T-helper 1 cell treated with Interleukin-12 subunit alpha and Interleukin-12 subunit beta and Interleukin-4 antibody, amounts not matched to agents 30 μg/mL and 1 μg/mL, for 36 hours (primary cell): ENCODE results near the gene AKNA.

Experiments used
- H3K27ac Mint-ChIP-seq: one replicate; pipeline ENCODE4 v1.8.0; 2021; ENCODE audit warnings: mild to moderate bottlenecking, mixed read lengths
- H3K27me3 Mint-ChIP-seq: one replicate; pipeline ENCODE4 v1.8.0; 2021; ENCODE audit warnings: low read depth, mixed read lengths
- H3K36me3 Mint-ChIP-seq: one replicate; pipeline ENCODE4 v1.8.0; 2021; ENCODE audit warnings: low read depth, mixed read lengths
- H3K4me1 Mint-ChIP-seq: one replicate; pipeline ENCODE4 v1.8.0; 2021; ENCODE audit warnings: low read depth, mixed read lengths
- H3K4me3 Mint-ChIP-seq: one replicate; pipeline ENCODE4 v1.8.0; 2021; ENCODE audit warnings: mild to moderate bottlenecking, moderate library complexity, mixed read lengths
- H3K9me3 Mint-ChIP-seq: one replicate; pipeline ENCODE4 v1.8.0; 2021; ENCODE audit warnings: mixed read lengths

AKNA gene

DNA sequence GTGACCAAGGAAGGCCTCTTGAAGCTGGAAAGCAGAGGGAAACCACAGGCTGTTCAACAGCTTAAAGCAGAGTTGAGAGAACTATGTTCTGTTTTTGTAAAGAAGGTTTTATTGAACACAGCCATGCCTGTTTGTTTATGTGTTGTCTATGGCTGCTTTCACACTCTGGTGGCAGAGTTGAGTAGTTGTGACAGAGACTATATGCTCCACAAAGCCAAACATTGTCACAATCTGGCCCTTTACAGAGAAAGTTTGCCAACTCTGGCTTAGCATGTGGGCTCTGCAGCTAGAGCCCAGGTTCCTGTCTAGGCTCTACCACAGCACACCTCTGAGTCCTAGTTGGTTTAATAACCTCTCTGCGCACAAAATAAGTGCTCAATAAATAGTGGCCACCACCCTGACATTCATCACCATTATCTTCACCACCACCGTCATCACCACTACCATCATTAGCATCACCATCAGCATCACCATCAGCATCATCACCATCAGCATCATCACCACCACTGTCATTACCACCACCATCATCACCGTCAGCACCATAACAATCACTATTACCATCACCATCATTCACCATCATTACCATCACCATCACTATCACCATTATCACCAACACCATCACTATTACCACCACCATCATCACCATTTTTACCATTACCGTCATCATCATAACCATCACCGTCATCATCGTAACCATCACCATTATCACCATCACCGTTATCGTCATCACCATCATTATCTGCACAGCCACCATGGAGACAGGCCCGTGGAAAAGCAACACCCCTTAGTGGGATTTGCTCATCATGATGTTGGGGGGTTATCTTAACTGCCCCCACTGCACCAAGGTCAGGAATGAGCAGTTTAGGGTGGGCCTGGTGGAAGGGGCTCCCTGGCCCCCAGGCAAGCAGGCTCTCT, 18.3 kb downstream of the AKNA start:
- H3K9me3 Mint-ChIP-seq: no peaks in the 10 kb centered on the region
- H3K4me1 Mint-ChIP-seq: peaks cover 72% of the 10 kb centered on the region
- peak overlapping the region; percentile 75 for H3K27ac Mint-ChIP-seq
- H3K4me3 Mint-ChIP-seq: peak overlapping the region; percentile 35
- no peaks in the 10 kb centered on the region for H3K27me3 Mint-ChIP-seq
- H3K36me3 Mint-ChIP-seq: peaks cover 75% of the 10 kb centered on the region

GRCh38 chr9:114367772-114368569, 19.8 kb downstream of the AKNA start:
- peak overlapping the region; percentile 91 for H3K27ac Mint-ChIP-seq
- peaks cover 74% of the 10 kb centered on the region for H3K4me1 Mint-ChIP-seq
- H3K27me3 Mint-ChIP-seq: no peaks in the 10 kb centered on the region
- peak overlapping the region; percentile 52 for H3K4me3 Mint-ChIP-seq
- peaks cover 77% of the 10 kb centered on the region for H3K36me3 Mint-ChIP-seq
- H3K9me3 Mint-ChIP-seq: no peaks in the 10 kb centered on the region

- peak overlapping the region; percentile 74 for H3K4me3 Mint-ChIP-seq
- no peaks in the 10 kb centered on the region for H3K27me3 Mint-ChIP-seq
- peak overlapping the region; percentile 91 for H3K27ac Mint-ChIP-seq
- H3K4me1 Mint-ChIP-seq: peaks cover 71% of the 10 kb centered on the region
- H3K9me3 Mint-ChIP-seq: no peaks in the 10 kb centered on the region
- H3K36me3 Mint-ChIP-seq: peaks cover 74% of the 10 kb centered on the region
Measured at GRCh38 chr9:114367366-114367765, 20.4 kb downstream of the AKNA start.

DNA sequence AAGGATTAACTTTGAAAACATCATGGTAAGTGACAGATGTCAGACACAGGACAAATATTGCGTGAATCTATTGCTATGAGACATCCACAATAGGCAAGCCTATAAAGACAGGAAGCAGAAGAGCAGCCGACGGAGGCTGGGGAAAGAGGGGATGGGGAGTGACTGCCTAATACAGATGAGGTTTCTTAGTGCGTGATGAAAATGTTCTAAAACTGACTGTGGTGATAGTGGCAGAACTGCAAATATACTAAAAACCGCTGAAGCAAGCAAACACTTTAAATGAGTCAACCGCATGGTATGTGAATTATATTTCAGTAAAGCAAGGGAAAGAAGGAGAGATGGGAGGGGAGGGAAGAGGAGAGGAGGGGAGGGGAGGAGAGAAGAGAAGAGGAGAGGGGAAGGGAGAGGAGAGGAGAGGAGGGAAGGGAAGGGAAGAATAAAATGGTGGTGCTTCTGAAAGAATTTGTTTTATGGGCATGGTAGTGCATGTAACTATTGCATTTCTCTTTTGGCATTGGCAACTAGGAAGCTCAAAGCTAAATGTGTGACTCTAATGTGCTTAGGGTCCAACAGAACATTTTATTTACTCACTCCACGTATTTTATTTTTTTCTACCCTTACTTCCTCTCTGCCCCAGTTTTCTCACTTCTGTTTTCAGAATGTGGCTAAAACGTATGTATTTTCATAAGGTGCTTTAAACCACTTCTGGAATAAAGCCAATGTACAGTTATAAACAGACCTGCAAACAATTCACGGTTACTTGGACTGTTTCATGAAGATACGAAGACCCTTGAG, 21.3 kb downstream of the AKNA start:
- no peaks in the 10 kb centered on the region for H3K9me3 Mint-ChIP-seq
- H3K36me3 Mint-ChIP-seq: peaks cover 71% of the 10 kb centered on the region
- H3K27ac Mint-ChIP-seq: peak overlapping the region; percentile 91
- H3K4me1 Mint-ChIP-seq: peaks cover 64% of the 10 kb centered on the region
- peak overlapping the region; percentile 74 for H3K4me3 Mint-ChIP-seq
- H3K27me3 Mint-ChIP-seq: no peaks in the 10 kb centered on the region

- H3K4me3 Mint-ChIP-seq: no peak overlapping the region
- peaks cover 68% of the 10 kb centered on the region for H3K4me1 Mint-ChIP-seq
- no peaks in the 10 kb centered on the region for H3K9me3 Mint-ChIP-seq
- no peaks in the 10 kb centered on the region for H3K27me3 Mint-ChIP-seq
- no peak overlapping the region for H3K27ac Mint-ChIP-seq
- H3K36me3 Mint-ChIP-seq: peaks cover 78% of the 10 kb centered on the region
Measured at GRCh38 chr9:114365194-114365593, 22.6 kb downstream of the AKNA start.

DNA sequence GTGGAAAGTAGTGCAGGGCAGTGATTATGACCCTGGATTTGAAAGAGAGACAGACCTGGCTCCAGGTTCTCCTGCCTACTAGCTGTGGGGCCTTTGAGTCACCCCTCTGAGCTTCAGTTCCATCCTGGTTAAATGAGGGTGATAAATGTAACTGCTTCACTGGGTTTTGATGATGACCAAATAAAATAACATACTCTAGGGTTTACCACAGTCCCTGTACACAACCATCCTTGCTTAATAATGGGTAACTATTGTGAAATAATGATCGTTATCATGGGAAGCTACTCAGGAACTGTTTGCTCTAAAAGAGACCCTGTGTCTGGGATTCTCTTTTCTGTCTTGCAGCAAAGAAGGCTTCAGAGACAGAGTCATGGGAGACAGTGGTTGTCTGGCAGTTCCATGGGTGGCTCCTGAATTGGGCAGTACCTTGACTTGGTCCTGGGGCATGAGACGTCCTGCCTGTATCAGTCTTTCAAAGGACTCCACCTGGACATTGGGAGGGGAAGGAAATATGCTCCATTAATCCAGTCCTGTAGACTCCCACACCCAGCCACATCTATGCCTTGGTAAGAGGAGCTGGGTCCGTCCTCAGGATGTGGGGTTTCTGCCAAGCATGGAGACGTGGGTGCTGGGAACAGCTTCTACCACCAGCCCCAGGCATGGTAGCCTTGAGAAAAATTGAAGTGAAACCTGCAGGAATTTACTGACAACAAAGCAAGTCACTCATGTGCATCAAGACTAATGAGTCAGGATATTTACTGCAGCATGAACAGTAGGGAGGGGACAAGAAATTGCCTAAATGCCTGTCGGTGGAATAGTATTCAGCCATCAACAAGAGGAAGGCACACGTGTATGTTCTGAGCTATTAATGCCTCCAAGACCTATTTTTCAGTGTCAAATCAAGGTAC, 23.4 kb downstream of the AKNA start:
- Mint-ChIP-seq H3K27ac (peak overlapping the region; percentile 84), H3K9me3 (no peaks in the 10 kb centered on the region), H3K4me3 (peak overlapping the region; percentile 46), H3K27me3 (no peaks in the 10 kb centered on the region), H3K4me1 (peaks cover 68% of the 10 kb centered on the region), H3K36me3 (peaks cover 78% of the 10 kb centered on the region)

DNA sequence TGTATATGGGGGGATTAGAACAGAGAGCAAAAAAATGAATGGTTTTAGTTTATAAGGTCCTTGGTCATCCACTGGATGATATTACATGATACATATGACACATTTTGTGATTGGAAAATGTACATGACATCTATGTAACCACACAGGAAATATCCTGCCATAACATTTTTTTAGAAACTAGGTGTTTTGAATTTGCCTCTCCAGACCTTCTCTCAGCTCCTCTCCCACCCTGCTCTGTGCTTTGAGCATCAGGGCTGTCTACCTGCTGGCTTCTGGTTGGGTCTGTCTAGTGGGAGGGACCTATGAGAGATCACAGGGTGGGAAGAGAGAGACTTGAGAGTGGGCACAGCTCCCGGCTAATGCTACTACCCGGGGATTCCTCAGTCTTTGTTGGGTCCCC, 24.4 kb downstream of the AKNA start:
- peaks cover 64% of the 10 kb centered on the region for H3K4me1 Mint-ChIP-seq

DNA sequence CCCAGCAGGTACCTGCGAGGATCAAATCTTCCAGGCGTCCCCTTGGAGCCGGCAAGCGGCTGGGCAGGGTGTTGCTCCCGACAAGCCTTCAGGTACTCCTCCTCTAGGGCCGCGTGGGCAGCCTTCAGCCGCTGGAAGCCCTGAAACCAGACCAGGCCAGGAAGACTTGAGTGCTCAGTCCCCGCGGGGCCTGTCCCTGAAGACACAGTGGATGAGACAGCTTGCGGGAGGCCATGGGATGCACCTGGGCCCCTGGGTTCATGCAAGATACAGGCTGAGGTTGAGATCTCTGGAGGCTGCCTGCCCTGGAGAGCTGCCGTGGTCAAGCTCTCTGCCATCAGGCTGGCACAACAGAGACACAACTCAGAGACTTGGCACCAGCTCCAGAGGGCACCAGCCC, 25.4 kb downstream of the AKNA start:
- peaks cover 69% of the 10 kb centered on the region for H3K36me3 Mint-ChIP-seq
- H3K4me3 Mint-ChIP-seq: no peak overlapping the region
- H3K9me3 Mint-ChIP-seq: no peaks in the 10 kb centered on the region
- H3K4me1 Mint-ChIP-seq: peaks cover 63% of the 10 kb centered on the region
- H3K27me3 Mint-ChIP-seq: no peaks in the 10 kb centered on the region
- no peak overlapping the region for H3K27ac Mint-ChIP-seq

More for the DNA sequence above, 24.4 kb downstream of the AKNA start:
- Mint-ChIP-seq H3K27ac (peak overlapping the region; percentile 84), H3K36me3 (peaks cover 73% of the 10 kb centered on the region), H3K27me3 (no peaks in the 10 kb centered on the region), H3K4me3 (peak overlapping the region; percentile 7), H3K9me3 (no peaks in the 10 kb centered on the region)

DNA sequence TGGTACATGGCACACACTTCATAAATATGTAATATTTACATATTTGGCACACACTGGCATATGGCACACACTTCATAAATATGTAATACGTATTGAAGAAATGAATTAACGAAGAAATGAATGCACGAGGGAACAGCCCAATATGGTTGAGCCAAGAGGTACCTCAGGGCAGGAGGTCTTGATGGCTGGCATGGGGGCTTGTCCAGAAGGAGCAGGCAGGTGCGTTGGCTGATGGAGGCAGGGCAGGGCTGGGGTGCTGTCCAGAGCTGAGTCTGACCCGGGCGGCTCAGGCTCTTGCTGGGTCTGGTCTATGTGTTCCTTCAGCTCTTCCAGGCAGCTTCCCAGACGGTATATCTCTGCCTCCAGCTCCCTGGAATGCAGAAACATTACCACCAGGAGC, 26.2 kb downstream of the AKNA start:
- peaks cover 60% of the 10 kb centered on the region for H3K4me1 Mint-ChIP-seq
- H3K9me3 Mint-ChIP-seq: no peaks in the 10 kb centered on the region
- peaks cover 66% of the 10 kb centered on the region for H3K36me3 Mint-ChIP-seq

DNA sequence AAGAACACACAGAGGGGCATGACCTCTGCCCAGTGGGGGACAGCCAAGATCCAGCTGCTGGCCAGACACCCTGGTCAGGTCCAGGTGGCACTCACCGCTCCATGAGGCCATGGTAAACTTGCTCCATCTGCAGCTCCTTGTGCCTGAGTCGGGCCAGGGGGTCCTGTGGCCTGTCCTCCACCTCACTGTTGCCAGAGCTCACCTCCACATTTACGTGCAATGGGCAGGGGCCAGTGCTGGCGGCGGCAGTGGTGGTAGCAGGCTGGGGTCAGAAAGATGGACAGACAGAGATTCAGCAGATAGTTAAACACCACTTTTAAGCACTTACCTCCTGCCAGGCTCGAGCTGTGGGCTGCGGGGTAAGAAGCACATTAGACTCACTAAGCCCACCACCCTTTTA, 28.0 kb downstream of the AKNA start:
- H3K27me3 Mint-ChIP-seq: no peaks in the 10 kb centered on the region
- peak overlapping the region; percentile 70 for H3K27ac Mint-ChIP-seq
- H3K4me3 Mint-ChIP-seq: no peak overlapping the region
- H3K36me3 Mint-ChIP-seq: peaks cover 60% of the 10 kb centered on the region
- no peaks in the 10 kb centered on the region for H3K9me3 Mint-ChIP-seq
- H3K4me1 Mint-ChIP-seq: peaks cover 53% of the 10 kb centered on the region

More for the DNA sequence above, 26.2 kb downstream of the AKNA start:
- Mint-ChIP-seq H3K27me3 (no peaks in the 10 kb centered on the region), H3K4me3 (no peak overlapping the region), H3K27ac (peak overlapping the region; percentile 53)

GRCh38 chr9:114357911-114358328, 29.9 kb downstream of the AKNA start:
- Mint-ChIP-seq H3K4me3 (no peak overlapping the region), H3K9me3 (no peaks in the 10 kb centered on the region), H3K27ac (no peak overlapping the region), H3K4me1 (peaks cover 34% of the 10 kb centered on the region), H3K36me3 (peaks cover 42% of the 10 kb centered on the region), H3K27me3 (no peaks in the 10 kb centered on the region)

- H3K27ac Mint-ChIP-seq: peak overlapping the region; percentile 52
- peaks cover 43% of the 10 kb centered on the region for H3K36me3 Mint-ChIP-seq
- H3K4me3 Mint-ChIP-seq: no peak overlapping the region
- peaks cover 32% of the 10 kb centered on the region for H3K4me1 Mint-ChIP-seq
- no peaks in the 10 kb centered on the region for H3K27me3 Mint-ChIP-seq
- H3K9me3 Mint-ChIP-seq: no peaks in the 10 kb centered on the region
Measured at GRCh38 chr9:114357360-114357759, 30.4 kb downstream of the AKNA start.

- H3K36me3 Mint-ChIP-seq: peaks cover 43% of the 10 kb centered on the region
- peaks cover 35% of the 10 kb centered on the region for H3K4me1 Mint-ChIP-seq
- H3K4me3 Mint-ChIP-seq: no peak overlapping the region
- H3K9me3 Mint-ChIP-seq: no peaks in the 10 kb centered on the region
- no peak overlapping the region for H3K27ac Mint-ChIP-seq
- no peaks in the 10 kb centered on the region for H3K27me3 Mint-ChIP-seq
Measured at GRCh38 chr9:114356792-114357191, 31.0 kb downstream of the AKNA start.
